Measurements from ENCODE around the gene ROBO1. TPM values are rescaled to one million over a fixed set of nuclear protein-coding genes. Genes with fewer than 3 reads are reported as not detected.

Gene ROBO1
- total RNA-seq, 2 experiments from 2014 or later = 0.36 to 0.69 TPM

DNA sequence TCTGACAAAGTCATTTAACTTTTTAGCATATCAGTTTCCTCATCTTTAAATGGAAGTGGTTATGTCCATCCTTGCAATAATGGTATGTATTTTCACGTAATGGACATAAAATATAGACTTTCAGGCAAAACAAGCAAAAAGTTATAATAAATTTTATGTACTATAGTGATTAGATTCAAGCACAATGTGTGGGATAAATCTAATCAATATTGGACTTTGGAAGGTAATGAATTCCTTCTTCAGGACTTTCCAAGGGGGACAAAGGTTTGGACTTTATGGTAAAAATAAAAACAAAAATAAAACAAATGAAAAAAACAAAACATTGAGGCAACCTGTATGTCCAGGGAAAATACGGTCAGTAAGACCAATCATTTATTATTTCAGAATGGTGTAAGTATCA lies 357.7 kb downstream of the ROBO1 start:
- no peak for DNase-seq
- intact Hi-C loops (cut with DNase I, micrococcal nuclease) = no loop called here
- H3K27ac Mint-ChIP-seq = no peak overlapping the region
- no peak for ATAC-seq (ENCODE audit: poor library complexity)
- Histone ChIP-seq H3K4me3 (ENCODE audit: low read length) (no peak overlapping the region), H3K36me3 (ENCODE audit: insufficient read depth, low read length) (no peaks in the 10 kb centered on the region), H3K27me3 (ENCODE audit: control insufficient read depth in 1 of 2, insufficient read depth in 2 of 2, low read length in 2 of 2) (no peaks in the 10 kb centered on the region), H3K4me1 (ENCODE audit: insufficient read depth, low read length) (no peaks in the 10 kb centered on the region), H3K9me3 (ENCODE audit: control insufficient read depth in 1 of 2, insufficient read depth in 1 of 2, low read length in 2 of 2) (no peaks in the 10 kb centered on the region), H3K27ac (ENCODE audit: low read depth in 1 of 2, low read length in 2 of 2) (no peak overlapping the region)
- H3K27me3 Mint-ChIP-seq = no peaks in the 10 kb centered on the region
- H3K4me1 Mint-ChIP-seq (ENCODE audit: low read depth) = no peaks in the 10 kb centered on the region
- no peak overlapping the region for H3K4me3 Mint-ChIP-seq
- ChIA-PET CTCF (no interaction called here), POLR2A (no interaction called here)
- H3K9me3 Mint-ChIP-seq = peaks cover 4% of the 10 kb centered on the region
- TF ChIP-seq, protein P1, sequence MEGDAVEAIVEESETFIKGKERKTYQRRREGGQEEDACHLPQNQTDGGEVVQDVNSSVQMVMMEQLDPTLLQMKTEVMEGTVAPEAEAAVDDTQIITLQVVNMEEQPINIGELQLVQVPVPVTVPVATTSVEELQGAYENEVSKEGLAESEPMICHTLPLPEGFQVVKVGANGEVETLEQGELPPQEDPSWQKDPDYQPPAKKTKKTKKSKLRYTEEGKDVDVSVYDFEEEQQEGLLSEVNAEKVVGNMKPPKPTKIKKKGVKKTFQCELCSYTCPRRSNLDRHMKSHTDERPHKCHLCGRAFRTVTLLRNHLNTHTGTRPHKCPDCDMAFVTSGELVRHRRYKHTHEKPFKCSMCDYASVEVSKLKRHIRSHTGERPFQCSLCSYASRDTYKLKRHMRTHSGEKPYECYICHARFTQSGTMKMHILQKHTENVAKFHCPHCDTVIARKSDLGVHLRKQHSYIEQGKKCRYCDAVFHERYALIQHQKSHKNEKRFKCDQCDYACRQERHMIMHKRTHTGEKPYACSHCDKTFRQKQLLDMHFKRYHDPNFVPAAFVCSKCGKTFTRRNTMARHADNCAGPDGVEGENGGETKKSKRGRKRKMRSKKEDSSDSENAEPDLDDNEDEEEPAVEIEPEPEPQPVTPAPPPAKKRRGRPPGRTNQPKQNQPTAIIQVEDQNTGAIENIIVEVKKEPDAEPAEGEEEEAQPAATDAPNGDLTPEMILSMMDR (IDR thresholded peaks at IDR 0.05) = no peak
- H3K36me3 Mint-ChIP-seq (ENCODE audit: low read depth) = no peaks in the 10 kb centered on the region

GRCh38 chr3:79406175-79406574 lies 361.6 kb downstream of the ROBO1 start:
- Histone ChIP-seq H3K4me1 (ENCODE audit: insufficient read depth, low read length) (no peaks in the 10 kb centered on the region), H3K4me3 (ENCODE audit: low read length) (no peak overlapping the region), H3K9me3 (ENCODE audit: control insufficient read depth in 1 of 2, insufficient read depth in 1 of 2, low read length in 2 of 2) (no peaks in the 10 kb centered on the region), H3K27ac (ENCODE audit: low read depth in 1 of 2, low read length in 2 of 2) (no peak overlapping the region), H3K36me3 (ENCODE audit: insufficient read depth, low read length) (no peaks in the 10 kb centered on the region), H3K27me3 (ENCODE audit: control insufficient read depth in 1 of 2, insufficient read depth in 2 of 2, low read length in 2 of 2) (no peaks in the 10 kb centered on the region)
- ATAC-seq (ENCODE audit: poor library complexity) = no peak
- intact Hi-C loops (cut with DNase I, micrococcal nuclease) = no loop called here
- peaks cover 7% of the 10 kb centered on the region for H3K9me3 Mint-ChIP-seq
- POLR2A ChIA-PET = no interaction called here
- H3K4me3 Mint-ChIP-seq = no peak overlapping the region
- no peak overlapping the region for H3K27ac Mint-ChIP-seq
- DNase-seq = no peak
- H3K4me1 Mint-ChIP-seq (ENCODE audit: low read depth) = no peaks in the 10 kb centered on the region
- CTCF ChIA-PET = no interaction called here
- no peaks in the 10 kb centered on the region for H3K36me3 Mint-ChIP-seq (ENCODE audit: low read depth)
- TF ChIP-seq, protein P1 (IDR thresholded peaks at IDR 0.05) = no peak
- no peaks in the 10 kb centered on the region for H3K27me3 Mint-ChIP-seq

GRCh38 chr3:79405183-79405582 lies 362.6 kb downstream of the ROBO1 start:
- no peak for DNase-seq
- no peak overlapping the region for H3K4me3 ChIP-seq (ENCODE audit: low read length)
- no peaks in the 10 kb centered on the region for H3K36me3 ChIP-seq (ENCODE audit: insufficient read depth, low read length)
- Mint-ChIP-seq H3K27me3 (no peaks in the 10 kb centered on the region), H3K27ac (no peak overlapping the region), H3K36me3 (ENCODE audit: low read depth) (no peaks in the 10 kb centered on the region), H3K4me1 (ENCODE audit: low read depth) (no peaks in the 10 kb centered on the region), H3K9me3 (peaks cover 5% of the 10 kb centered on the region), H3K4me3 (no peak overlapping the region)
- H3K27ac ChIP-seq (ENCODE audit: low read depth in 1 of 2, low read length in 2 of 2) = no peak overlapping the region
- H3K4me1 ChIP-seq (ENCODE audit: insufficient read depth, low read length) = no peaks in the 10 kb centered on the region
- H3K27me3 ChIP-seq (ENCODE audit: control insufficient read depth in 1 of 2, insufficient read depth in 2 of 2, low read length in 2 of 2) = no peaks in the 10 kb centered on the region
- intact Hi-C loops (cut with DNase I, micrococcal nuclease) = no loop called here
- ATAC-seq (ENCODE audit: poor library complexity) = no peak
- ChIA-PET CTCF (no interaction called here), POLR2A (no interaction called here)
- no peaks in the 10 kb centered on the region for H3K9me3 ChIP-seq (ENCODE audit: control insufficient read depth in 1 of 2, insufficient read depth in 1 of 2, low read length in 2 of 2)
- TF ChIP-seq, protein P1 (IDR thresholded peaks at IDR 0.05) = no peak

Measured in CD4-positive, alpha-beta T cell (primary cell).